HL-60 (cell line): ENCODE data around the gene BPIFB2.

Experiments
- POLR2AphosphoS5 ChIP-seq: IDR thresholded peaks from 2 replicates; pipeline ENCODE4 v1.6.1; 2012; ENCODE audit warnings: low read depth
- TF ChIP-seq, protein P1 (sequence below): IDR thresholded peaks from 2 replicates; pipeline ENCODE4 v1.6.1; 2012; ENCODE audit warnings: low read depth; ENCODE audit not compliant: insufficient replicate concordance
- TF ChIP-seq, protein P2 (sequence below): IDR thresholded peaks from one replicate; pipeline ENCODE4 v1.5.1; 2011; ENCODE audit warnings: low read length, control low read depth, inconsistent platforms; ENCODE audit not compliant: insufficient read depth

GRCh38 chr20:33024243-33024560, 16.7 kb downstream of the BPIFB2 start:
- TF ChIP-seq POLR2AphosphoS5, result no peak
- TF ChIP-seq, protein P1, sequence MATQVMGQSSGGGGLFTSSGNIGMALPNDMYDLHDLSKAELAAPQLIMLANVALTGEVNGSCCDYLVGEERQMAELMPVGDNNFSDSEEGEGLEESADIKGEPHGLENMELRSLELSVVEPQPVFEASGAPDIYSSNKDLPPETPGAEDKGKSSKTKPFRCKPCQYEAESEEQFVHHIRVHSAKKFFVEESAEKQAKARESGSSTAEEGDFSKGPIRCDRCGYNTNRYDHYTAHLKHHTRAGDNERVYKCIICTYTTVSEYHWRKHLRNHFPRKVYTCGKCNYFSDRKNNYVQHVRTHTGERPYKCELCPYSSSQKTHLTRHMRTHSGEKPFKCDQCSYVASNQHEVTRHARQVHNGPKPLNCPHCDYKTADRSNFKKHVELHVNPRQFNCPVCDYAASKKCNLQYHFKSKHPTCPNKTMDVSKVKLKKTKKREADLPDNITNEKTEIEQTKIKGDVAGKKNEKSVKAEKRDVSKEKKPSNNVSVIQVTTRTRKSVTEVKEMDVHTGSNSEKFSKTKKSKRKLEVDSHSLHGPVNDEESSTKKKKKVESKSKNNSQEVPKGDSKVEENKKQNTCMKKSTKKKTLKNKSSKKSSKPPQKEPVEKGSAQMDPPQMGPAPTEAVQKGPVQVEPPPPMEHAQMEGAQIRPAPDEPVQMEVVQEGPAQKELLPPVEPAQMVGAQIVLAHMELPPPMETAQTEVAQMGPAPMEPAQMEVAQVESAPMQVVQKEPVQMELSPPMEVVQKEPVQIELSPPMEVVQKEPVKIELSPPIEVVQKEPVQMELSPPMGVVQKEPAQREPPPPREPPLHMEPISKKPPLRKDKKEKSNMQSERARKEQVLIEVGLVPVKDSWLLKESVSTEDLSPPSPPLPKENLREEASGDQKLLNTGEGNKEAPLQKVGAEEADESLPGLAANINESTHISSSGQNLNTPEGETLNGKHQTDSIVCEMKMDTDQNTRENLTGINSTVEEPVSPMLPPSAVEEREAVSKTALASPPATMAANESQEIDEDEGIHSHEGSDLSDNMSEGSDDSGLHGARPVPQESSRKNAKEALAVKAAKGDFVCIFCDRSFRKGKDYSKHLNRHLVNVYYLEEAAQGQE, result no peak
- TF ChIP-seq, protein P2, sequence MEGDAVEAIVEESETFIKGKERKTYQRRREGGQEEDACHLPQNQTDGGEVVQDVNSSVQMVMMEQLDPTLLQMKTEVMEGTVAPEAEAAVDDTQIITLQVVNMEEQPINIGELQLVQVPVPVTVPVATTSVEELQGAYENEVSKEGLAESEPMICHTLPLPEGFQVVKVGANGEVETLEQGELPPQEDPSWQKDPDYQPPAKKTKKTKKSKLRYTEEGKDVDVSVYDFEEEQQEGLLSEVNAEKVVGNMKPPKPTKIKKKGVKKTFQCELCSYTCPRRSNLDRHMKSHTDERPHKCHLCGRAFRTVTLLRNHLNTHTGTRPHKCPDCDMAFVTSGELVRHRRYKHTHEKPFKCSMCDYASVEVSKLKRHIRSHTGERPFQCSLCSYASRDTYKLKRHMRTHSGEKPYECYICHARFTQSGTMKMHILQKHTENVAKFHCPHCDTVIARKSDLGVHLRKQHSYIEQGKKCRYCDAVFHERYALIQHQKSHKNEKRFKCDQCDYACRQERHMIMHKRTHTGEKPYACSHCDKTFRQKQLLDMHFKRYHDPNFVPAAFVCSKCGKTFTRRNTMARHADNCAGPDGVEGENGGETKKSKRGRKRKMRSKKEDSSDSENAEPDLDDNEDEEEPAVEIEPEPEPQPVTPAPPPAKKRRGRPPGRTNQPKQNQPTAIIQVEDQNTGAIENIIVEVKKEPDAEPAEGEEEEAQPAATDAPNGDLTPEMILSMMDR, result no peak
